ENCODE results near the gene CPVL. TPM values are rescaled to one million over a fixed set of nuclear protein-coding genes. Genes with fewer than 3 reads are reported as not detected.

Gene CPVL
- total and polyA plus RNA-seq, 2 of the 4 experiments (the other 2 are of a cell fraction): not detected

- Histone ChIP-seq H3K23ac (ENCODE audit: low read depth, low read length) (no peak overlapping the region), H3K18ac (ENCODE audit: low read depth, low read length) (no peak overlapping the region), H3K4me1 (ENCODE audit: control insufficient read depth, insufficient read depth, low read length) (no peaks in the 10 kb centered on the region), H3K4ac (ENCODE audit: low read depth, low read length) (no peak overlapping the region), H4K91ac (ENCODE audit: insufficient read depth, low read depth, low read length) (no peak overlapping the region), H3K9me1 (ENCODE audit: insufficient read depth, low read length) (no peaks in the 10 kb centered on the region), H4K8ac (ENCODE audit: low read depth in 2 of 2, low read length in 2 of 2) (no peak overlapping the region), H2AK5ac (ENCODE audit: low read depth, low read length) (no peak overlapping the region), H3K9ac (ENCODE audit: low read depth, low read length) (no peak overlapping the region), H3K9me3 (ENCODE audit: control insufficient read depth, insufficient read depth, low read length) (no peaks in the 10 kb centered on the region), H3K36me3 (ENCODE audit: control insufficient read depth, insufficient read depth, low read length) (no peaks in the 10 kb centered on the region), H3K4me2 (ENCODE audit: low read depth, low read length) (no peak overlapping the region), H2AK9ac (replicated peaks; ENCODE audit: low read depth, low read length, poor library complexity) (no peak overlapping the region), H3K27me3 (ENCODE audit: control insufficient read depth, insufficient read depth, low read length) (peaks cover 2% of the 10 kb centered on the region), H2AFZ (replicated peaks; ENCODE audit: low read length, poor library complexity) (no peak overlapping the region), H3K79me1 (ENCODE audit: low read depth in 1 of 2, low read length in 2 of 2) (no peaks in the 10 kb centered on the region), H2BK15ac (ENCODE audit: low read depth, low read length) (no peak overlapping the region), H3K27ac (ENCODE audit: insufficient read depth, low read length) (no peak overlapping the region), H4K5ac (ENCODE audit: low read depth, low read length) (no peak overlapping the region), H4K20me1 (ENCODE audit: insufficient read depth, low read length) (no peaks in the 10 kb centered on the region), H2BK5ac (ENCODE audit: low read depth, low read length, poor library complexity, severe bottlenecking) (no peak overlapping the region), H2BK120ac (ENCODE audit: low read depth, low read length) (no peak overlapping the region), H2BK20ac (ENCODE audit: low read depth, low read length) (no peak overlapping the region), H3K4me3 (ENCODE audit: insufficient read depth, low read depth, low read length) (no peak overlapping the region), H3K56ac (ENCODE audit: extremely low read depth, insufficient read depth, low read length) (no peak overlapping the region), H3K14ac (replicated peaks; ENCODE audit: low read depth, low read length) (no peak overlapping the region)
- ChIA-PET POLR2A (ENCODE audit: unreplicated experiment) (no interaction called here), CTCF (no interaction called here)
- no CpG with 5 or more reads among the region's 1 CpG for WGBS, 2 experiments (ENCODE audit: extremely low coverage in 2 of 2, insufficient read length in 1 of 2)
- dilution Hi-C loops (cut with HindIII; ENCODE audit: low sequenced_read_pairs, unreplicated experiment): no loop called here
- ATAC-seq (ENCODE audit: low read depth) (no peak), DNase-seq (no peak)
- intact Hi-C loops (cut with micrococcal nuclease): no loop called here
- BruUV-seq (replicated peaks): no TSS peak
- in situ Hi-C loops (cut with MboI; ENCODE audit: low sequenced_read_pairs): no loop called here
- TF ChIP-seq USF2 (IDR thresholded peaks at IDR 0.05; ENCODE audit: low read depth, low read length) (no peak), MAFK (IDR thresholded peaks at IDR 0.05; ENCODE audit: low read depth, low read length) (no peak), NFE2L2 (IDR thresholded peaks at IDR 0.05; ENCODE audit: low read depth, low read length) (no peak), ELK1 (IDR thresholded peaks at IDR 0.05; ENCODE audit: borderline replicate concordance, low read depth, low read length) (no peak), CTCF (conservative IDR thresholded peaks at IDR 0.05; ENCODE audit: low read depth, low read length) (no peak), RAD21 (IDR thresholded peaks at IDR 0.05; ENCODE audit: low read length) (no peak)
Observed at GRCh38 chr7:29009947-29010346, 136.4 kb downstream of the CPVL start.

All from IMR-90 (cell line).